Measurements from ENCODE around the gene PEX5L.

GRCh38 chr3:180011927-180012326, 24.8 kb downstream of the PEX5L start:
- TF ChIP-seq CTCF (IDR thresholded peaks at IDR 0.05) (no peak), CEBPB (IDR thresholded peaks at IDR 0.05) (no peak), CBX2 (IDR thresholded peaks at IDR 0.05; ENCODE audit: borderline replicate concordance, low read depth) (no peak), HOXB5 (CRISPR knock-in tag; IDR thresholded peaks at IDR 0.05) (no peak)

All from A549 (cell line).